Endometrium (tissue), 2 donors: ENCODE results near the gene ZNF398.
"Not testable (repeated sequence)": the region's sequence is repeated elsewhere in the genome, so short reads cannot be mapped to it uniquely, and the experiment has no call there.

Experiments
- FAIRE-seq: peaks from 2 replicates; lab custom pipeline; 2012; peaks lifted over from hg19 to GRCh38; lab: Jason Lieb, UNC
- donor health status: control.
- donor health status: control.

ZNF398 gene

GRCh38 chr7:149147072-149147751 lies at the start of gene ZNF398:
ZNF398 (plus strand) TSS chr7:149147453; CDS start chr7:149147743, 290 bp downstream.
- no peak for FAIRE-seq

DNA sequence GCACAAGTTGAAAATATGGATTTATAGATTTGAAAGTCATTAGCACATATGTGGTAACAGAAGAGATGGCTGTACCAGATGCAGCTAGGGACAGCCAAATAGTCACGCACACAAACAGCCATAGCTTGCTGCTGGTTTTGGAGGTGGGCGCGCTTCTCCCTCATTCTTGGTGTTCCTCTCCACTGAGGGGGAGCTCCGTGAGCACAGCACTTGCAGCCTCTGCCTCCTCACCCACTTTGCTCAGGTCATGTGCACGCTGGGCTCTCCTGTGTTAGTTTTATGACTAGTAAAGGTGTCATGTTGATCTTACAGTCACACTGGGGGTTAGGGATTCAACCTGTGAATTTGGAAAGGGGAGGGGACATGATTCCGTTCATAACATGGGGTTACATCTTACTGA lies 48.2 kb upstream of the ZNF398 start:
- FAIRE-seq = no peak

GRCh38 chr7:149100821-149101220 lies 46.4 kb upstream of the ZNF398 start:
- FAIRE-seq = no peak

GRCh38 chr7:149102666-149103065 lies 44.6 kb upstream of the ZNF398 start:
- FAIRE-seq = no peak

GRCh38 chr7:149103424-149103823 lies 43.8 kb upstream of the ZNF398 start:
- no peak for FAIRE-seq

DNA sequence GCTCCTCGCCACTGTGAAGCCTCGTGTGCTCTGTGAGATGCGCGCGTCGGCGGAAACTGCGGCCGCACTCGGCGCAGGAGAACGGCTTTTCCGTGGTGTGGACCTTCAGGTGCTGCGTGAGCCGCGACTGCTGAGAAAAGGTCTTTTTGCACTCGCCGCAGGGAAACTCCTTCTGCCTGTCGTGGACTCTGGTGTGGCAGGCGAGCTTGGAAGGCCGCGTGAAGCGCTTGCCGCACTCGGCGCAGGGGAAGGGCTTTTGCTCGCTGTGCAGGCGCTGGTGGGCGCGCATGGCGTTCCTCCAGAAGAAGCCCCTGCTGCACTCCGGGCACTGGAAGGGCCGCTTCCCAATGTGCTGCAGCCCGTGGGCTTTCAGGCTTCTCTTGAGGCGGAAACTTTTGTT lies 43.0 kb upstream of the ZNF398 start:
- no peak for FAIRE-seq

DNA sequence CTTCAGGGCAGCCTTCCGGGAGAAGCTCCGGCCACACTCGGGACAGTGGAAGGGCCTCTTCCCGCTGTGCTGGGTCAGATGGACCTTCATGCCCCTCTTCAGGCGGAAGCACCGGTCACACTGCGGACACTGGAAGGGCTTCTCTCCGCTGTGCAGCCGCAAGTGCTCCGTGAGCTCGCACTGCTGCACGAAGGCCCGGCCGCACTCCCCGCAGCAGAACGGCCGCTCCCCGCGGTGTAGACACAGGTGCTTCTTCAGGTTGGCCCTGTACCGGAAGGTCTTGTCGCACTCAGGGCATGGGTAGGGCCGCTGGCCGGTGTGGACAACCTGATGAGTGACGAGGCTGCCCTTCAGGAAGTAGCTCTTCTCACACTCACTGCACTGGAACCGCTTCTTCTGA lies 42.5 kb upstream of the ZNF398 start:
- no peak for FAIRE-seq

GRCh38 chr7:149109969-149110368 lies 37.3 kb upstream of the ZNF398 start:
- no peak for FAIRE-seq

DNA sequence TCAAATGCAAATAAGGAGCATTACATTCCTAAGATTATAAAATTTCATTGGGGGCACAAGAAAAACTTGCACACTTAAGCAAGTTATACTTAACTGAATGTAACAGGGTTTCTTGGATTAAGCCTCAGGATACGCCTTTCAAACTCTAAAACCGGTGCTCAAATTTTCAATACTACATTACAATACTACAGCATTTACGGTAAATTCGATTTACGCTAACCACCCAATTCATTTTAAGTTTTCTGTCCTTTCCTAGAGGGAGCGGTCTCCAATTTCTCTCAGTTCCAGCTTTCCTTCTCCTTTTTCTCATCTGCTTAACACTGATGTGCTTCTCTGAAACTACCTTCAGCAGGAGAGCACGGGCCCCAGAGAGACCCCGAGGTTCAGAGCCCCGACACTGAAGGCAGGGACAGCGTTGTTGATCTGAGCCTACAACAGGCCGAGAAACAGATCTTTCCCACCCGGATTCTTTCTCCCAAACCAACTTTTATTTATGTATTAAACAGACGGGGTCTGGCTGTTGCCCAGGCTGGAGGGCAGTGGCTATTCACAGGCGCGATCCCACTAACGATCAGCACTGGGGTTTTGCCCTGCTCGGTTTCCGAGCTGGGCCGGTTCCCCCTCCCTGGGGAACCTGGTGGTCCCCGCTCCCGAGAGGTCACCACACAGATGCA lies 21.9 kb upstream of the ZNF398 start:
- FAIRE-seq = no peak

DNA sequence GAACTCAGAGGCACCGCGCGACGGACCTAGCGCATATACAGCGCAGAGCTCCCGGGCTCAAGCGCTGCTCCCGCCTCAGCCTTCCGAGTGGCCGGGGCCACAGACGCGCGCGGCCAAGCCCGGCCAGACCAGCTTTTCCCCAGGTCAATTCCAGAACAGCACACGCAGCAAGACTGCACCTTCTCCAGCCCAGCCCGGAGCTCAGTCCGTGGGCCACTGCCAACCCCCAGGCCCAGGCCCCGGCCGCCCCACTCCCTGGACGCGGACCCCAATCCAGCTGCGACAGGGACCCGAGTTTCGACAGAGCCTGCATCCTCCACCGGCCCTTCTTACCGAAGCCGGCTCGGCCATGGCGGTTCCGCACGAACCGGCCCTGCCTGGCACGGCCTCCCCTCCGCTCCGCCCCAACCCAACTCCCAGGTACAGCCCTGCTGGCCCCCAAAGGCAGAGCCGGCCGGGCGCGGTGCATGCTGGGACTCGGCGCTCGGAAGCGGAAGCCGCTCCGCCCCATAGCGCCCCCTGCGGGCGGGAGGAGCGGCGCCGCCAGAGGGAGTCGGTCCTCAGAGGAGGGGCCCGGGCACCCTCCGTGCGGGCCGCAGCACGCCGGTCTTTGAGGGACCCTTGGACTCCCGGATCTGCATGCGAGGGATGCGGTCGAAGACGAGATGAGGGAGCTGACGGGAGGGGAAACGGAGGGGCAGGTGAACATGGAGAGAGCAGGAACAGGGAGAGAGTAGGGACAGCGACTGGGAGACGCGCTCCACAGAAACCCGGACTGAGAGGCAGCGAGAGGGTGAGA lies 21.2 kb upstream of the ZNF398 start, which contains the start of gene ZNF425:
TSS of gene ZNF425 (minus strand) at position 462 of the 799 bp plus-strand sequence. CDS start at position 351, 111 bp downstream.
- FAIRE-seq = no peak

DNA sequence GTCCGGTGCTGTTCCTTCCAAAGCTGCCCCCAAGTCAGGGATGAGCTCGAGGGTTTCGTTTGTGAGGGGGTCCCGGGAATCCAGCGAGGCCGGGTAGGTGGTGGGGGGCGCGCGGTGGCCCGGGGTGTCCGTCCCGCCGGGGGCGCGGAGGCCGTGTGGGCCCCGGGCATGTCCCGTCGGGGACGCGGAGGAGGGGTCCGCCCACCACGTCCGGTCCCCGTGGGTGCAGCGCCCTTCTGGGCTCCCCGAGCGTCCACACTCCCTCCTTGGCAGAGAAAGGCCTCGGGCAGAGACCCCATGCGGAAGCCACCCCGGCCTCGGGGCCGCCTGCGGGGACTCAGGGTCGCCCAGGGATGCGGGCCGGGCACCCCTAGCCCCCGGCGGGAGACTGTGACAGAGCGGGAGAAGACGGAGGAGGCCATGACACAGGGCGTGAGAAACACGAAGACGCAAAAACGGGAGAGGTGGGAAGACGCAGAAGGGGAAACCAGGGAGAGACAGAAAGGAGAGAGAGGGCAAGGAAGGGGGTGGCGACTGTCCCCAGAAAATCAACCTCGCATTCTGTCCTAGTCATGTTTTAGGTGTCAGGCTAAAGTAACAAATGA lies 20.5 kb upstream of the ZNF398 start:
- no peak for FAIRE-seq

GRCh38 chr7:149130572-149131198 lies 16.6 kb upstream of the ZNF398 start:
- no peak for FAIRE-seq

DNA sequence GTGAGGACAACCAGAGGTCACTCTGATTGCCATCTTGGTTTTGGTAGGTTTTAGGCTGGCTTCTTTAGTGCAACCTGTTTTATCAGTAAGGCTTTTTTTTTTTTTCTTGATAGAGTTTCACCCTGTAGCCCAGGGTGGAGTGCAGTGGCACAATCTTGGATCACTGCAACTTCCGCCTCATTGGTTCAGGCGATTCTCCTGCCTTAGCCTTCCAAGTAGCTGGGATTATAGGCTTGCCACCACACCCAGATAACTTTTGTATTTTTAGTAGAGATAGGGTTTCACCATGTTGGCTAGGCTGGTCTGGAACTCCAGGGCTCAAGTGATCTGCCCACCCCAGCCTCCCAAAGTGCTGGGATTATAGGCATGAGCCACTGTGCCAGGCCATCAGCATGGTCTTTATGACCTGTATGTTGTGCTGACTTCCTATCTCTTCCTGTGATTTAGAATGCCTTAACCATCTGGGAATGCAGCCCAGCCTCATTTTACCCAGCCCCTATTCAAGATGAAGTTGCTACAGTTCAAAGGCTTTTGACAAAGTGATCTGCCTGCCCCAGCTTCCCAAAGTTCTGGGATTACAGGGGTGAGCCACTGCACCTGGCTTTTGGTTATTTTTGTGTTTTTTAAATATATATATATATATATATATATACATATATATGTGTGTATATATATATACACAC lies 14.1 kb upstream of the ZNF398 start:
- no peak for FAIRE-seq

DNA sequence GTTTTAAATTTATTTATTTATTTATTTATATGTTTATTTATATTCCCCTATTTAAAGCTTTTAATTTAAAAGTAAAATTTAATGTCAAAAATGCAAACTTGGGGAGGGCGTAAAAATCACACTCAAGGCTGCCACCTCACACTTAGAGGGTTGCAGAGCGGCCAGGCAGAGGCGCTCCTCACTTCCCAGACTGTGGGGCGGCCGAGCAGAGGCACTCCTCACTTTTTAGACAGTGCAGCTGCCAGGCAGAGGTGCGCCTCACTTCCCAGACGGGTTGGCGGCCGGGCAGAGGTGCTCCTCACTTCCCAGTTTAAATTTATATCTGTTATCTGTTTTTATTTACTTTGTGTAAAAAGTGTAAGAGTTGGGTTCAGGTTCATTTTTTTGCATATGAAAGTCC lies 11.1 kb upstream of the ZNF398 start:
- no peak for FAIRE-seq

DNA sequence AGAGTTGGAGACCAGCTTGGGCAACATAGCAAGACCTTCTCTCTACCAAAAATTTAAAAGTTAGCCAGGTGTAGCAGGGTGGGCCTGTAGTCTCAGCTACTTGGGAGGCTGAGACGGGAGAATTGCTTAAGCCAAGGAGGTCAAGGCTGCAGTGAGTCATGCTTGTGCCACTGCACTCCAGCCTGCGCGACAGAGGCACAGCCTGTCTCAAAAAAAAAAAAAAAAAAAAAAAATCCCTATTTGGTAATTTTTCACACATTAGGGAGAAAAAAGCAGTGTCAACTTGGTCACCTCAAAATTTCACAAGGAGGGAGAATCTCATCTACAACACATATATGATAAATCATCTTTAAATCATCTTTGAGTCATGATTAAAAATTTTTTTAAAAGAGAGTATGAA lies 6.4 kb upstream of the ZNF398 start:
- FAIRE-seq = no peak

DNA sequence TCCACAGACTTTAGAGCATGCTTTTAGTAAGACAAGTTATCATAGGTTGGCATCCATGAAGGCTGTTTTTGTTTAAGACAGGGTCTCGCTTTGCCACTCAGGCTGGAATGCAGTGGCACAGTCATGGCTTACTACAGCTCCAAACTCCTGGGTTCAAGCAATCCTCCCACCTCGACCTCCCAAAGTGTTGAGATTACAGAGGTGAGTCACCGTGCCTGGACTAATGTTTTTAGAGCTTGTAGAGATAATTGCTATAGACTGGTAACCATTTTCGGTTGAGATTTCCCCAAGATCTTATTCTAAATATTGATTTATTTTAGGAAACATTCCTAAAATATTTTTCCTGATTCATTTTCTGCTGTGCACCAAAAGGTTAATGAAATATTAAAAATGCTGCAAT lies 5.4 kb upstream of the ZNF398 start:
- no peak for FAIRE-seq

GRCh38 chr7:149144436-149144922 lies 2.8 kb upstream of the ZNF398 start:
- not testable (repeated sequence) for FAIRE-seq

DNA sequence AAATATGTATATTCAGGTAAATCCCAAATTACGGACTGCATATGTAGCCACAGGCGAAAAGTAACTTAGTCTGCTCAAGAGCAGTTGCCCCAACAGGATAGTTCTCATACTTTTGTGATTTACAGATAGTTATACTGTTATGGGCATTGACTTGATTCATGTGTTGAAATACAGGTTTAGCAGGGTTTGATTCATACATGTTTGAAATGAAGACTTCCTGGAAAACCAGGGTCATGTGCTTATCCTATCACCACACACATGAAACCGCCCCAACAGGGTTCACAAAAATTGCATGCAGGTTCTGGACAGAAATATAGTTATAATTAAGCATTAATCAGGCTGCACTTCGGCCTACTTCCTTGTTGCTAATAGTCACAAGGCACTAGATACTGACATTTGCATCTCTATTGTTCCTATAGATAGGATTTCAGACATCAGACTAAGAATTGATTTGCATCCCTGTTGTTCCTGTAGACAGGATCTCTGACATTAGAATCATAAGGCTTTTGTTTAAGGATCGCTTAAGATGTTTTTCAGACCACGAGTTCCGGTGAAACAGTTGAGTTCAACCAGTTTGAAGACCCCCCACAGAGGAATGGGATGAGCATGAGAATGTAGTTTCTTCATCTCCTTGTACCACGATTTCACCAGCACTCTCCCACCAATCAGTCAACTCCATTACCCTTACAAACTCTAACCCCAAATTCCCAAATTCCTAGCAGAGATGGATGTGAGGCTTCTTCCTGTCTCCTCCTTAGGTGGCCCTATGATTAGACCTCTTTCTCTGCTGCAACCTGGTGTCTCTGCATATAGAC lies 2.0 kb upstream of the ZNF398 start:
- no peak for FAIRE-seq

DNA sequence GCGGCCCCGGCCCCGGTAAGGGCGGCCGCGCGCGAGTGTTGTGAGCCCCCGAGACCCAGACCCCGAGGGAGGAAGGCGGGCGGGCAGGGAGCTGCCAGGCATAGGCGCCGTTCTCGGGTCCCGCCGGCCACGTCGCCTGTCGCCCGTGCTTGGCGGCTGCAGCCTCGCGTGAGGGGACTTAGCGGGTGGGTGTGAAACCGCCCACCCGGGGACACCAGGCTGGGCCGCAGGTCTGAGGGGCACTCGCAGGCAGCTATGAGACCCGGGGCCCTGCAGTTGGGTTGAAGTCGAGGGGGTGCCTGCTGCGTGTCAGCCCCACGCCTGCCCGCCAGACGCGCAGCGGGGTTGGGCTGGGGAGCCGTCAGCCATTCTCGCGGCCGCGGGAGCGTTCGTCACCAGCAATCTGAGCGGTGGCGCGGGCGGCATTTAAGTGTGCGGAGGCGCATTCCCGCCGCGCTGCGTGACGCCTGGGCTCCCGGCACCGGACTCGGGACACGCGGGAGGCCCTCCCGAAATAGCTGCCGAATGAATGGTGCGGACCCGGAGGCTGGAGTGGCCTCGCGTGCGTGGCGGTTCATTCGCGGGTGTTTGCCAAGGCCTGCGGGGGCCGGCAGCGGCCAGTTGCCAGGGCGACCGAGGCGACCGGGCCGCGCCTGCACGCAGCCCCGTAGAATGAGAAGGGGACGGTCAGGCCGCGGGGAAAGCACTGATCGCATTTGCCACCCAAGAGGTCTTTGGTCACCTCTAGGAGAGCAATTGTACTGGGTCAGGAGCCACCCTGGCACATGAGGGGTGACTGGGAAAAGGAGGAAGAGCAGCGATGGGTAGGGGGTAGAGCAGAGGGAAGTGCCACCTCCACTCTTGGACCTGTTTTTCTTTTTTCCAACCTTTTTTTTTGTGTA lies 750 bp downstream of the ZNF398 start:
- no peak for FAIRE-seq
